Aorta (tissue), 5 donors: ENCODE measurements around the gene PCDH9. TPM values are rescaled to one million over a fixed set of nuclear protein-coding genes. Genes with fewer than 3 reads are reported as not detected.

Experiments used
- ATAC-seq: fragments of 200-7000 bp; cut with Tn5 transposase; one replicate; pipeline ENCODE4 v1.9.1; 2022; ENCODE audit warnings: moderate library complexity; ENCODE audit not compliant: low FRiP score
- DNase-seq, 2 donors: peaks; one replicate each; pipeline ENCODE4 v3.0.0-alpha.2; 2020
- H3K27ac ChIP-seq, 2 donors: one replicate each; pipeline ENCODE4 v1.5.1; 2013; ENCODE audit warnings: low read length in 2 of 2, mild to moderate bottlenecking in 2 of 2, moderate library complexity in 2 of 2, control low read depth in 1 of 2, inconsistent platforms in 1 of 2, low read depth in 1 of 2
- H3K27me3 ChIP-seq, 2 donors: one replicate each; pipeline ENCODE4 v1.6.1; 2013; ENCODE audit warnings: control low read depth in 1 of 2, low read length in 1 of 2, mild to moderate bottlenecking in 1 of 2, moderate library complexity in 1 of 2; ENCODE audit not compliant: insufficient read depth in 2 of 2, control insufficient read depth in 1 of 2
- H3K36me3 ChIP-seq, 2 donors: one replicate each; pipeline ENCODE4 v1.6.1; 2013; ENCODE audit warnings: control low read depth in 1 of 2, low read length in 1 of 2, mild to moderate bottlenecking in 1 of 2; ENCODE audit not compliant: insufficient read depth in 2 of 2, control insufficient read depth in 1 of 2
- H3K4me1 ChIP-seq, 2 donors: one replicate each; pipeline ENCODE4 v1.6.1; 2013; ENCODE audit warnings: low read length in 2 of 2, control low read depth in 1 of 2, mild to moderate bottlenecking in 1 of 2, moderate library complexity in 1 of 2; ENCODE audit not compliant: insufficient read depth in 2 of 2, control insufficient read depth in 1 of 2
- H3K4me3 ChIP-seq, 2 donors: one replicate each; pipeline ENCODE4 v1.5.1; 2013; ENCODE audit warnings: low read length in 2 of 2, control low read depth in 1 of 2, mild to moderate bottlenecking in 1 of 2
- H3K9me3 ChIP-seq: one replicate; pipeline ENCODE4 v1.6.1; 2013; ENCODE audit warnings: mild to moderate bottlenecking, low read length; ENCODE audit not compliant: control insufficient read depth
- WGBS, 2 donors: extraction: QIAGEN DNeasy Blood & Tissue Kit; methylation state at CpG; one replicate each; pipeline ENCODE4 v1.1.7; 2013; 5-methylcytosine and 5-hydroxymethylcytosine counted together
- intact Hi-C, 2 donors: fragments of 100-400 bp; cut with DNase I; formaldehyde crosslinking; loops; one replicate each; pipeline versions ENCODE4 v1.14.2 to v1.15.0; 2022
- polyA plus RNA-seq, 2 donors: library from polyadenylated mRNA; stranded (reverse); fragments of 200-250 nt; gene quantifications; one replicate each; pipeline ENCODE4 v1.2.3, GENCODE V29; 2013
- total RNA-seq, 2 donors: library from RNA; stranded (reverse); fragmentation: NEBNext Ultra II Directional; extraction: Animal tissue kit (Norgen Biotek cat#: 25700); gene quantifications; one replicate each; pipeline ENCODE4 v1.2.1, GENCODE V29; 2021
- donor health status: healthy with polysubstance abuse.
- donor health status: Bipolar disorder and iron deficiency.
- donor health status: DM: no; HTN: no; CAD: no.
- donor health status: DM: no; HTN: no; CAD: no.
- donor health status: DM: yes; HTN: yes; CAD: no.

Gene PCDH9
- total and polyA plus RNA-seq, 4 donors, result 0.38 to 6.3 (median 4.2) TPM

DNA sequence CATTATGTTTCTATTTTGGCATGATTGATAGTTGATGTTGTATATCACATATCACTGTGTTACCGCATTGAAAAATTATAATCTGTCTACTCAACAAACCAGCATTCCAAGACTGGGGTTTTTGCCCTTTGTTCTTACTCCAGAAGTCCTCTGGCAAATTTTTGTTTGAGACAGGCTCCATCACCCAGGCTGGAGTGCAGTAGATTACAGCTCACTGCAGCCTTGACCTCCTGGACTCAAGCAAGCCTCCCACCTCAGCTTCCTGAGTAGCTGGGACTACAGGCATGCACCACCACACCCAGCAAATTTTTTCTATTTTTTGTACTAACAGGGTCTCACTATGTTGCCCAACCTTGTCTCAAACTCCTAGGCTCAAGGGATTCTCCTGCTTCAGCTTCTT, 741.0 kb downstream of the PCDH9 start:
- intact Hi-C loops, result no loop called here
- 72 to 76% methylated on average over 1 of the region's 1 CpG for WGBS, 2 donors
- Histone ChIP-seq H3K27me3 (no peaks in the 10 kb centered on the region), H3K4me3 (no peak overlapping the region), H3K36me3 (no peaks in the 10 kb centered on the region), H3K9me3 (no peaks in the 10 kb centered on the region), H3K27ac (no peak overlapping the region), H3K4me1 (no peaks in the 10 kb centered on the region)
- ATAC-seq (no peak), DNase-seq (no peak)

DNA sequence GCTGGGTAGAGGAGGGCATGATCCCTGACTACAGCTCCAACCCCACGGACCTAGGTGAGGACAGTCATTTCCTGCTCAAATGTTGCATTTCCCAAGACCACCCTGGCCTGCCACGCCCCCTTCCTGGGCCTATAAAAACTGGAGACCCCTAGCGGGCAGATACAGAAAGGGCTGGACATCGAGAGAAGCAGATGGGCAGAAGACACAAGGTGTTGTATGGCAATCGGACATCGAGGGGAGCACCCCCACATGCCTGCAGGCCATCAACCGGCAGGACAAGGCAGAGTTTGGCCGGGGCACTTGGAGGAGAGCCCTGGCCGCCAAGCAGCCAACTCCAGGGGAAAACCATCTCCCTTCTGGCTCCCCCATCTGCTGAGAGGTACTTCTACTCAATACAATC, 746.4 kb downstream of the PCDH9 start:
- Histone ChIP-seq H3K4me3 (no peak overlapping the region), H3K4me1 (no peaks in the 10 kb centered on the region), H3K9me3 (no peaks in the 10 kb centered on the region), H3K27ac (no peak overlapping the region), H3K36me3 (no peaks in the 10 kb centered on the region), H3K27me3 (no peaks in the 10 kb centered on the region)
- DNase-seq (peak in 1 of 2 donors; percentile 53), ATAC-seq (no peak)
- intact Hi-C loops, result no loop called here
- WGBS, 2 donors, result 91 to 93% methylated on average over 9 of the region's 9 CpGs

DNA sequence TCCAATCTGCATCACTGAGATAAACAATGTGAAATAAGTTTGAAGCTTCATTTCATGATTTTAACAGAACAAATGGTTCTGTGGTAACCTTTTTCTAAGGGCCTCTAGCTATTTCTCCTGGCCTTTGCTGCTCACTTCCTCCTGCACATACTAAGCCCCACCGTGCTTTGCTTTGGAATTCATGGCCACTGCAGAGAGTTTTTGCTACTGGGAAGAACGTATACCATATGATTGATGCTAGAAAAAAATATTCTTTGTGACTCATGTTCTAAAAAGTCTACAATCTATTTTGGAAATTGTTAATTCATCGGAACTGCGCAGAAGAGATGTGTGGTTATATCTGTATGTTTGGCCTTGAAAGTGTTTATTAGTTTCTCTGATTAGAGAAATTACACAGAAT, 747.3 kb downstream of the PCDH9 start:
- no peaks in the 10 kb centered on the region for H3K27me3 ChIP-seq
- DNase-seq (no peak), ATAC-seq (no peak)
- no peak overlapping the region for H3K27ac ChIP-seq
- 45 to 53% methylated on average over 4 of the region's 4 CpGs for WGBS, 2 donors
- no peaks in the 10 kb centered on the region for H3K4me1 ChIP-seq
- H3K36me3 ChIP-seq, result no peaks in the 10 kb centered on the region
- no peaks in the 10 kb centered on the region for H3K9me3 ChIP-seq
- H3K4me3 ChIP-seq, result no peak overlapping the region
- intact Hi-C loops, result no loop called here

DNA sequence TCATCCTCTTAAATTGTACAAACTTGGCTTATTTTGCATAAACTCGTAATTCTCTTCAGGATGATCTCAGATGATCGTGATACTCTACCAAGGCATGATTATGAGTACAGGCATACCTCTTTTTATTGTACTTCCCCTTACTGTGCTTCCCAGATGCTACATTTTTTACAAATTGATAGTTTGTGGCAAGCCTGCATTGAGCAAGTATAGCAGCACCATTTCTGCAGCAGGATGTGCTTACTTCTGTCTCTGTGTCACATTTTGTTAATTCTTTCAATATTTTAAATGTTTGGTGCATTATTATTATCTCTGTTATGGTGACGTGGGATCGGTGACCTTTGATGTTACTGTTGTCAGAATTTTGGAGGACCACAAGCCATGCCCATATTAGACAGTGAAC, 752.3 kb downstream of the PCDH9 start:
- 85 to 86% methylated on average over 4 of the region's 4 CpGs for WGBS, 2 donors
- Histone ChIP-seq H3K36me3 (no peaks in the 10 kb centered on the region), H3K27me3 (no peaks in the 10 kb centered on the region), H3K9me3 (no peaks in the 10 kb centered on the region), H3K4me1 (no peaks in the 10 kb centered on the region), H3K4me3 (no peak overlapping the region), H3K27ac (no peak overlapping the region)
- no peak for DNase-seq
- intact Hi-C loops, result no loop called here
- ATAC-seq, result no peak

DNA sequence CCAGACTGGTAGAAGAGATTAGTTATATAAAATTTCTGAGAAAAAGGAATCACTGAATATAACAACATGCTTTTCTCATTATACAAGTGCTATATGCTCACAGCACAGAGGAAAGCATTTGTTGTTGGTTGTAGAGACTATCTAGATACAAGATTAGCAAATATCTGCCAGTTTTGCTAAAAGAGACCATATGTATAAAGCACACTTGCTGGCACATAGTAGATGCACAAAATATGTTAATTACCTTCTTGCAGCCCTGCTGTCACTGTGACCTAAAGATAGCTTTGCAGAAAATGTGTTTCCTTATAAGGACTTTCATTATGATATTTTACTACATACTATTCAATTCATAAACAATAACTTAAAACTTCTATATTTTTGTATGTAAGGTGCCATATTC, 755.1 kb downstream of the PCDH9 start:
- DNase-seq, result no peak
- no peak overlapping the region for H3K4me3 ChIP-seq
- H3K27ac ChIP-seq, result no peak overlapping the region
- ATAC-seq, result no peak
- no peaks in the 10 kb centered on the region for H3K36me3 ChIP-seq
- no peaks in the 10 kb centered on the region for H3K9me3 ChIP-seq
- intact Hi-C loops, result no loop called here
- H3K27me3 ChIP-seq, result no peaks in the 10 kb centered on the region
- H3K4me1 ChIP-seq, result no peaks in the 10 kb centered on the region

DNA sequence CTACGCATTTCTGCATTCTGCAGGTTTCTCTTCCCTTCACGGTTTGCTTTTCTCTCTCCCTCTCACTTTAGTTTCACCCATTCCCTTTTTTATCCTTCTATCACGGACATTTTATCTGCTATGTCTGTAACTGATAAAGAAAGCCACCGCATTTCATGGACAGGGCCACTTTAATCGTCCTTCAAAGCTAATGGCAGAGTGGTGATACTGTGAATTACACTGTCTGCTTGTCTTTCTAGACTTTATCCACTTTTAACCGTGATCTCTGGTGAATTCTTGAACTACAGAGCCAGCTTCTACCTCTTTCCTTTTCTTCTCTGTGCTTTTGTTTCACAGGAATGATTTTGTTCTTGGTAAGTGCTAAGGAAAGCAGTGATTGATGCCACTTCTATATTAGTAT, 760.4 kb downstream of the PCDH9 start:
- Histone ChIP-seq H3K9me3 (no peaks in the 10 kb centered on the region), H3K4me1 (no peaks in the 10 kb centered on the region), H3K27me3 (no peaks in the 10 kb centered on the region), H3K4me3 (no peak overlapping the region), H3K27ac (no peak overlapping the region), H3K36me3 (no peaks in the 10 kb centered on the region)
- no peak for ATAC-seq
- no peak for DNase-seq
- 49 to 52% methylated on average over 6 of the region's 6 CpGs for WGBS, 2 donors
- intact Hi-C loops, result no loop called here

DNA sequence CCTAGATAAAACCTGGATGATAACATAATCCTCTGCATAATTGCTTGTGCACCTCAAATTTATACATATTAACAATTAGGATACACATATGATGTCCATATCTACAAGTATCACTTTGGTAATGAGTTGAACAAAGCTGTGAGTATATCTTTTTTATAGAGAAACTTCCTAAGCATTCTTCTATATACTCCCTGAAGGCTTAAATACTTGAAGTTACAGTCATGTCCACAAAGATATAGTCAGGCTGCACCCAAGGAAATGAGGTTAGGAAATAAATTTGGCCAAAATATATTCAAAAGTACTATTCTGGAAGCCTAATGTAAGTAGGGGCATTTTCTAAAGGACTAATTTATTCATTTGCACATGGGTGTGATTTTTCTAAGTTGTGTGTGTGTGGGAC, 761.5 kb downstream of the PCDH9 start:
- Histone ChIP-seq H3K27me3 (no peaks in the 10 kb centered on the region), H3K4me1 (no peaks in the 10 kb centered on the region), H3K36me3 (no peaks in the 10 kb centered on the region), H3K9me3 (no peaks in the 10 kb centered on the region), H3K27ac (no peak overlapping the region), H3K4me3 (no peak overlapping the region)
- intact Hi-C loops, result no loop called here
- no peak for ATAC-seq
- DNase-seq, result no peak

DNA sequence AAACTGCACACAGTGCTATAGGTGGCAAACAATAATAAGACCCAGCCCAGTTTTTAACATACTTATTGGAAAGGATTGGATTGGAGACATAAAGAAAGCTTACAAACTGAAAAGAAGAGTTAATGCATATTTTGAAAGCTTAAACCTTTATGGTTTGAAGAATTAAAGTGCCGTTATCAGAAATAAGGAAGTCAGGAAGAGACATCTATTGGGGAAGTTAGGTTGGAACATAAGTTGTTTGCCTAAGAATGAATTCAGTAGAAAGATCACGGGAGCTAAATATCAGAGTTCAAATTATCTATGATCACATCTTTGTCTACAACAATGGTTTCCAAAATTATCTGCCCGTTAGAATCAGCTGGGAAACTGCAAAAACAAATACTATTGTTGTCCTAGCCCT, 767.9 kb downstream of the PCDH9 start:
- Histone ChIP-seq H3K36me3 (no peaks in the 10 kb centered on the region), H3K9me3 (no peaks in the 10 kb centered on the region), H3K4me1 (no peaks in the 10 kb centered on the region), H3K27ac (no peak overlapping the region), H3K4me3 (no peak overlapping the region), H3K27me3 (no peaks in the 10 kb centered on the region)
- 75 to 77% methylated on average over 3 of the region's 3 CpGs for WGBS, 2 donors
- DNase-seq (no peak), ATAC-seq (no peak)
- intact Hi-C loops, result no loop called here

DNA sequence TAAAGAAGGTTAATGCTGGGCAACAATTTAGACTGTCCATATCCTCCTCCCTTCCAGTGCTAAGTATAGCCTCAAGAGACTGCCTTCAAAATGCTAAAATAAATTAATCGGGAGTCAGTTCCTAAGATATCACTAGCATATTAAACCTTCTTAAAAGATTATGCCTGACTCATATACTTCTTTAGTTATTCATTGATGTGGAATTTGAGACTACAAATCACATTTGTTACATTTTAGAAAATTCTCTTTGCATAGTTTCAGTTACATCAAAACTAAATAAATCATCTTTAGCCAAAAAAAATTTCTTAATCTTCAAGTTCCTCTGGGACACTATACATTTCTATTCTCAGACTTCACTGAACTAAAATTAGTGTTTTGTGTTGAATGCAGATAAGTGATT, 769.1 kb downstream of the PCDH9 start:
- 6 to 8% methylated on average over 1 of the region's 1 CpG for WGBS, 2 donors
- ATAC-seq, result no peak
- Histone ChIP-seq H3K9me3 (no peaks in the 10 kb centered on the region), H3K4me1 (no peaks in the 10 kb centered on the region), H3K36me3 (no peaks in the 10 kb centered on the region), H3K27ac (no peak overlapping the region), H3K4me3 (no peak overlapping the region), H3K27me3 (peaks cover 0 to 2% of the 10 kb centered on the region in 2 donors)
- intact Hi-C loops, result no loop called here
- no peak for DNase-seq
